Osteoblast (primary cell): Measurements from ENCODE around the gene CAMTA1. TPM values are rescaled to one million over a fixed set of nuclear protein-coding genes. Genes with fewer than 3 reads are reported as not detected.

ENCODE experiments used
- DNase-seq: peaks from one replicate; pipeline ENCODE4 v3.0.0; 2011; ENCODE audit warnings: low spot score, mixed read lengths; ENCODE audit not compliant: insufficient read length; ENCODE audit errors: missing footprints
- H2AFZ ChIP-seq: 2 replicates; pipeline ENCODE4 v1.6.0; 2011; ENCODE audit warnings: mild to moderate bottlenecking, low read length
- H3K27ac ChIP-seq: 2 replicates; pipeline ENCODE4 v1.5.1; 2011; ENCODE audit warnings: mild to moderate bottlenecking, low read depth, low read length, moderate library complexity
- H3K27me3 ChIP-seq: 2 replicates; pipeline ENCODE4 v1.6.0; 2012; ENCODE audit warnings: mild to moderate bottlenecking, control low read depth, inconsistent platforms, low read length, moderate library complexity; ENCODE audit not compliant: insufficient read depth
- H3K36me3 ChIP-seq: 2 replicates; pipeline ENCODE4 v1.5.1; 2011; ENCODE audit warnings: mild to moderate bottlenecking, low read length, control low read depth, moderate library complexity; ENCODE audit not compliant: insufficient read depth
- H3K4me1 ChIP-seq: 2 replicates; pipeline ENCODE4 v1.5.1; 2011; ENCODE audit warnings: mild to moderate bottlenecking, low read length, control low read depth, moderate library complexity; ENCODE audit not compliant: insufficient read depth
- H3K4me2 ChIP-seq: 2 replicates; pipeline ENCODE4 v1.6.0; 2011; ENCODE audit warnings: mild to moderate bottlenecking, low read length; ENCODE audit not compliant: insufficient read depth
- H3K4me3 ChIP-seq: fragments of 200-600 bp; sonication (generic); 3 replicates; pipeline ENCODE4 v1.5.1; 2012; ENCODE audit warnings: mild to moderate bottlenecking, low read length, inconsistent platforms; ENCODE audit not compliant: insufficient read depth
- H3K79me2 ChIP-seq: 2 replicates; pipeline ENCODE4 v1.6.0; 2012; ENCODE audit warnings: mild to moderate bottlenecking, low read length, control low read depth, inconsistent platforms; ENCODE audit not compliant: insufficient read depth
- H3K9me3 ChIP-seq: 2 replicates; pipeline ENCODE4 v1.5.1; 2011; ENCODE audit warnings: low read depth, low read length, control low read depth
- H4K20me1 ChIP-seq: 2 replicates; pipeline ENCODE4 v1.6.0; 2012; ENCODE audit warnings: mild to moderate bottlenecking, low read length, control low read depth; ENCODE audit not compliant: insufficient read depth
- CTCF ChIP-seq: IDR thresholded peaks from 2 replicates; pipeline ENCODE4 v1.5.1; 2011; ENCODE audit warnings: mild to moderate bottlenecking, low read depth, low read length, moderate library complexity; ENCODE audit errors: extremely low read depth
- total RNA-seq: library from RNA; depleted of rRNA; stranded (reverse); fragments of >200 nt; gene quantifications from 2 replicates; pipeline ENCODE4 v1.2.3, GENCODE V29; 2012

The CAMTA1 gene
- total RNA-seq, 1 donor = 47.4 TPM

GRCh38 chr1:7680955-7681268 is 895.7 kb downstream of the CAMTA1 start:
- no peak overlapping the region for H3K27ac ChIP-seq
- H3K27me3 ChIP-seq = peaks cover 25% of the 10 kb centered on the region
- DNase-seq = peak; percentile 76
- H3K4me3 ChIP-seq = peak overlapping the region; percentile 67
- H3K79me2 ChIP-seq = no peaks in the 10 kb centered on the region
- no peak overlapping the region for H2AFZ ChIP-seq
- H3K4me2 ChIP-seq = peak overlapping the region; percentile 77
- no peaks in the 10 kb centered on the region for H3K4me1 ChIP-seq
- H3K36me3 ChIP-seq = no peaks in the 10 kb centered on the region
- no peak for TF ChIP-seq CTCF
- H4K20me1 ChIP-seq = no peaks in the 10 kb centered on the region
- H3K9me3 ChIP-seq = no peaks in the 10 kb centered on the region

GRCh38 chr1:7681401-7681800 is 896.1 kb downstream of the CAMTA1 start:
- no peak overlapping the region for H3K4me2 ChIP-seq

GRCh38 chr1:7683521-7683920 is 898.3 kb downstream of the CAMTA1 start:
- Histone ChIP-seq H3K36me3 (no peaks in the 10 kb centered on the region), H3K27me3 (peaks cover 28% of the 10 kb centered on the region), H3K4me3 (no peak overlapping the region), H3K9me3 (no peaks in the 10 kb centered on the region), H3K79me2 (no peaks in the 10 kb centered on the region), H2AFZ (no peak overlapping the region), H4K20me1 (no peaks in the 10 kb centered on the region), H3K27ac (no peak overlapping the region), H3K4me1 (no peaks in the 10 kb centered on the region), H3K4me2 (no peak overlapping the region)
- peak; percentile 55 for DNase-seq
- no peak for TF ChIP-seq CTCF

More at GRCh38 chr1:7681401-7681800, 896.1 kb downstream of the CAMTA1 start:
- no peaks in the 10 kb centered on the region for H4K20me1 ChIP-seq
- H3K4me3 ChIP-seq = no peak overlapping the region
- no peak for TF ChIP-seq CTCF
- H3K27ac ChIP-seq = no peak overlapping the region
- DNase-seq = peak; percentile 71
- peaks cover 25% of the 10 kb centered on the region for H3K27me3 ChIP-seq
- no peaks in the 10 kb centered on the region for H3K36me3 ChIP-seq
- H3K4me1 ChIP-seq = no peaks in the 10 kb centered on the region
- no peak overlapping the region for H2AFZ ChIP-seq
- no peaks in the 10 kb centered on the region for H3K79me2 ChIP-seq
- no peaks in the 10 kb centered on the region for H3K9me3 ChIP-seq

GRCh38 chr1:7684132-7684531 is 898.9 kb downstream of the CAMTA1 start:
- no peaks in the 10 kb centered on the region for H3K36me3 ChIP-seq
- H3K4me2 ChIP-seq = no peak overlapping the region
- no peak overlapping the region for H2AFZ ChIP-seq
- H3K4me3 ChIP-seq = no peak overlapping the region
- H3K27me3 ChIP-seq = peaks cover 22% of the 10 kb centered on the region
- H3K79me2 ChIP-seq = no peaks in the 10 kb centered on the region
- TF ChIP-seq CTCF = no peak
- no peaks in the 10 kb centered on the region for H3K9me3 ChIP-seq
- H3K4me1 ChIP-seq = no peaks in the 10 kb centered on the region
- DNase-seq = peak; percentile 51
- H4K20me1 ChIP-seq = no peaks in the 10 kb centered on the region
- H3K27ac ChIP-seq = no peak overlapping the region
